ENCODE data around the gene ZNHIT6.

DNA sequence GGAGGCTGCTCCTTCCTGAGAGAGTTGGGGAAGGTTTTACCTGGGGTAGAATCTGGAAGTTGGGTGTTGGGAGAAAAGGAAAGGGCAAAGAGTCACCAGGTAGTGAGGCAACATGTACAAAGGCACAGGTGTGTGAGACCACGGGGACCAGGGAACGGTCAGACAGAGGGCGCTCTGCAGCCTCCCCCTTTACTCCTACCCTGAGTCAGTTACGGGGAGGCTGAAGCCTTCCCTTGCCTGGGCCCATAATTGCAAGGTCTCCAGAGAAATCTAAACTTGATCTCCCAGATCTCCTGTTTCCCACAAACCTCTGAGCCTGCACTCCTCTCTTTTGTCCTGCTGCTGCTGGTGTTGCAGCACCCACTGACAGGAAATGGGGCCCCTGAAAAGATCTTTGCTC is 105.7 kb downstream of the ZNHIT6 start:
- TF ChIP-seq, protein P1, sequence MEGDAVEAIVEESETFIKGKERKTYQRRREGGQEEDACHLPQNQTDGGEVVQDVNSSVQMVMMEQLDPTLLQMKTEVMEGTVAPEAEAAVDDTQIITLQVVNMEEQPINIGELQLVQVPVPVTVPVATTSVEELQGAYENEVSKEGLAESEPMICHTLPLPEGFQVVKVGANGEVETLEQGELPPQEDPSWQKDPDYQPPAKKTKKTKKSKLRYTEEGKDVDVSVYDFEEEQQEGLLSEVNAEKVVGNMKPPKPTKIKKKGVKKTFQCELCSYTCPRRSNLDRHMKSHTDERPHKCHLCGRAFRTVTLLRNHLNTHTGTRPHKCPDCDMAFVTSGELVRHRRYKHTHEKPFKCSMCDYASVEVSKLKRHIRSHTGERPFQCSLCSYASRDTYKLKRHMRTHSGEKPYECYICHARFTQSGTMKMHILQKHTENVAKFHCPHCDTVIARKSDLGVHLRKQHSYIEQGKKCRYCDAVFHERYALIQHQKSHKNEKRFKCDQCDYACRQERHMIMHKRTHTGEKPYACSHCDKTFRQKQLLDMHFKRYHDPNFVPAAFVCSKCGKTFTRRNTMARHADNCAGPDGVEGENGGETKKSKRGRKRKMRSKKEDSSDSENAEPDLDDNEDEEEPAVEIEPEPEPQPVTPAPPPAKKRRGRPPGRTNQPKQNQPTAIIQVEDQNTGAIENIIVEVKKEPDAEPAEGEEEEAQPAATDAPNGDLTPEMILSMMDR (IDR thresholded peaks at IDR 0.05), result no peak
- TF ChIP-seq EP300 (IDR thresholded peaks at IDR 0.05) (no peak), POLR2A (IDR thresholded peaks at IDR 0.05) (no peak), POLR2AphosphoS5 (IDR thresholded peaks at IDR 0.05) (no peak)

Measured in suprapubic skin (tissue), 4 donors.